ENCODE measurements around the gene DHX8. TPM values are rescaled to one million over a fixed set of nuclear protein-coding genes. Genes with fewer than 3 reads are reported as not detected.
"Not testable (repeated sequence)": the region's sequence is repeated elsewhere in the genome, so short reads cannot be mapped to it uniquely, and the experiment has no call there.

DHX8 gene
- total RNA-seq, 3 donors from 2014 or later, result 32.5 to 44.1 (median 42.0) TPM

DNA sequence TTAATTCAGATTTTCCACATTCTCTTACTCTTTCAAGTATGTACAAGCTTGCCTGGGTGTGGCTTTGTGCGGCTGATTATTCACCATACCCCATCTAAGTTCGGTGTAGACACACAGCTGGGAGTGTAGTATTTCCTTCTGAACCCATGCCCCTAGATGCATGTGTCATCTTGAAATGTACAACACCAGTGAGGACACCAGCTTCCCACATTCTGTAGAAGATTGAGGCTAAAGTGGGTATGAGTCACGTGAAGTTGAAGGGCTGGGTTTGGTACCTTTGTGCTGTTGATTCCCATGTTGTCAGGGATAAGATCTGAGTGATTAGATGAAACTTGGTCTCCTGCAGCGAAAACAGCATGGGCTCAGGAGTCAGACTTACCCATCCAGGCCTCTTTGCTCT, 14.6 kb upstream of the DHX8 start:
- DNase-seq (ENCODE audit: low spot score in 2 of 2), result no peak
- Histone ChIP-seq H3K9me3 (no peaks in the 10 kb centered on the region), H3K27ac (no peak overlapping the region), H3K4me3 (no peak overlapping the region), H3K27me3 (no peaks in the 10 kb centered on the region), H3K36me3 (no peaks in the 10 kb centered on the region), H3K4me1 (peaks cover 0 to 5% of the 10 kb centered on the region in 2 donors)
- intact Hi-C loops (cut with DNase I; ENCODE audit: low total_unique reads), result no loop called here
- TF ChIP-seq, protein P1, sequence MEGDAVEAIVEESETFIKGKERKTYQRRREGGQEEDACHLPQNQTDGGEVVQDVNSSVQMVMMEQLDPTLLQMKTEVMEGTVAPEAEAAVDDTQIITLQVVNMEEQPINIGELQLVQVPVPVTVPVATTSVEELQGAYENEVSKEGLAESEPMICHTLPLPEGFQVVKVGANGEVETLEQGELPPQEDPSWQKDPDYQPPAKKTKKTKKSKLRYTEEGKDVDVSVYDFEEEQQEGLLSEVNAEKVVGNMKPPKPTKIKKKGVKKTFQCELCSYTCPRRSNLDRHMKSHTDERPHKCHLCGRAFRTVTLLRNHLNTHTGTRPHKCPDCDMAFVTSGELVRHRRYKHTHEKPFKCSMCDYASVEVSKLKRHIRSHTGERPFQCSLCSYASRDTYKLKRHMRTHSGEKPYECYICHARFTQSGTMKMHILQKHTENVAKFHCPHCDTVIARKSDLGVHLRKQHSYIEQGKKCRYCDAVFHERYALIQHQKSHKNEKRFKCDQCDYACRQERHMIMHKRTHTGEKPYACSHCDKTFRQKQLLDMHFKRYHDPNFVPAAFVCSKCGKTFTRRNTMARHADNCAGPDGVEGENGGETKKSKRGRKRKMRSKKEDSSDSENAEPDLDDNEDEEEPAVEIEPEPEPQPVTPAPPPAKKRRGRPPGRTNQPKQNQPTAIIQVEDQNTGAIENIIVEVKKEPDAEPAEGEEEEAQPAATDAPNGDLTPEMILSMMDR (IDR thresholded peaks at IDR 0.05), result no peak
- TF ChIP-seq POLR2A (IDR thresholded peaks at IDR 0.05), result no peak
- no peak for TF ChIP-seq POLR2AphosphoS5 (IDR thresholded peaks at IDR 0.05)

DNA sequence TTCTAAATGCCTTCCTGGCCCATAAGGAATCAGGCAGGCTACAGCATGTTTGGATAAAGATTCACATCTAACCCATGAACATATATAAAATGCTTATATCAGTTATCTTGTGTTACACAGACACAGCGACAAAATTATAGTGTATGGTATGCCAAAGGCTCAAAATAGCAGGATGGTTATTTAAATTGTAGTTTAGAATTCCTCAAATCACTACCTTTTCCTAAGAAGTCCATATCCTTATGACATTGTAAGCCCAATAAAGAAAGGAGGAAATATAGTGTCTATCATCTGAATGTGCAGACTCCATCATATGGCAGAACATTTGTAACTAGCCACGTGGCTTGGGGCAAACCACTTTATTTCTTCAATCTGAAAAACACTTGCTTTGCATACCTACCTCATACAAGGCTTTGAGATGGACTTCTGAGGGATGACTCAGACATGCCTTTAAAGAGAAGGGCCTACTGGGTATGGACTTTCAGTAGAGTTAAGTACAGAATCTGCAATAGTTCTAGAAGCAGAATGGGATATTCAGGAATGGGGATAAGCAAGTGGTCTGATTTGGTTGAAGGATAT, 12.1 kb upstream of the DHX8 start:
- Histone ChIP-seq H3K4me3 (no peak overlapping the region), H3K27me3 (no peaks in the 10 kb centered on the region), H3K36me3 (no peaks in the 10 kb centered on the region), H3K27ac (no peak overlapping the region), H3K9me3 (no peaks in the 10 kb centered on the region), H3K4me1 (peaks cover 0 to 5% of the 10 kb centered on the region in 2 donors)
- no peak for DNase-seq (ENCODE audit: low spot score in 2 of 2)
- TF ChIP-seq, protein P1 (IDR thresholded peaks at IDR 0.05), result no peak
- TF ChIP-seq POLR2AphosphoS5 (IDR thresholded peaks at IDR 0.05), result no peak
- TF ChIP-seq POLR2A (IDR thresholded peaks at IDR 0.05), result no peak
- intact Hi-C loops (cut with DNase I; ENCODE audit: low total_unique reads), result no loop called here

DNA sequence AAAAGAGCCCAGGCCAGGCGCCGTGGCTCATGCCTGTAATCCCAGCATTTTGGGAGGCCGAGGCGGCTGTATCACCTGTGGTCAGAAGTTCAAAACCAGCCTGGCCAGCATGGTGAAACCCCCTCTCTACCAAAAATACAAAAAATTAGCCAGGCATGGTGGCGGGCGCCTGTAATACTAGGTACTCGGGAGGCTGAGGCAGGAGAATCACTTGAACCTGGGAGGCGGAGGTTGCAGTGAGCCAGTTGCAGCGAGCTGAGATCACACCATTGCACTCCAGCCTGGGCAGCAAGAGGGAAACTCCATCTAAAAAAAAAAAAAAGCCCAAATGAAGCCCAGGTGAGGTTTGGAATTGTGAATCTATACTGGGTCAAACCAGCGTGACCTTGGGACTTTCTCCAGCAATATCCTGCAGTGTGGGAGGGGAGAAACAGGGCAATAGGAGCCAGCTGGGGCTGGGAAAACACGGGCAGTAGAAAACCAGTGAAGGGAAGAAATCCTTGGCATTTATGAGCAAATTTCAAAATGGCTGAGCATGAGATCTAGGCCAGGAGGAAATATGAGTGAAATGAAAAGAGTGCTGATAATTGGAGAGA, 8.2 kb upstream of the DHX8 start:
- DNase-seq (ENCODE audit: low spot score in 2 of 2), result no peak

DNA sequence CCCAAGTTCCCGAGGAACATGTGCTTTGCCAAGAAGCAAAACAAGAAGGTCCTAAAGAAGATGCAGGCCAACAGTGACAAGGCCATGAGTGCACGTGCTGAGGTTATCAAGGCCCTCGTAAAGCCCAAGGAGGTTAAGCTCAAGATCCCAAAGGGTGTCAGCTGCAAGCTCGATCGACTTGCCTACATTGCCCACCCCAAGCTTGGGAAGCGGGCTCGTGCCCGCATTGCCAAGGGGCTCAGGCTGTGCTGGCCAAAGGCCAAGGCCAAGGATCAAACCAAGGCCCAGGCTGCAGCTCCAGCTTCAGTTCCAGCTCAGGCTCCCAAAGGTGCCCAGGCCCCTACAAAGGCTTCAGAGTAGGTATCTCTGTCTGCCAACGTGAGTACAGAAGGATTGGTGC, 7.5 kb upstream of the DHX8 start:
- H3K36me3 ChIP-seq; H3K4me3 ChIP-seq; H3K4me1 ChIP-seq; intact Hi-C loops (cut with DNase I; ENCODE audit: low total_unique reads); H3K27ac ChIP-seq; DNase-seq (ENCODE audit: low spot score in 2 of 2); H3K27me3 ChIP-seq; H3K9me3 ChIP-seq: not testable (repeated sequence)

More for the DNA sequence above, 8.2 kb upstream of the DHX8 start:
- no peak for TF ChIP-seq POLR2A (IDR thresholded peaks at IDR 0.05)
- TF ChIP-seq, protein P1 (IDR thresholded peaks at IDR 0.05), result no peak
- no peak for TF ChIP-seq POLR2AphosphoS5 (IDR thresholded peaks at IDR 0.05)
- no peaks in the 10 kb centered on the region for H3K4me1 ChIP-seq
- no peaks in the 10 kb centered on the region for H3K36me3 ChIP-seq
- H3K4me3 ChIP-seq, result no peak overlapping the region
- no peaks in the 10 kb centered on the region for H3K9me3 ChIP-seq
- no peaks in the 10 kb centered on the region for H3K27me3 ChIP-seq
- H3K27ac ChIP-seq, result no peak overlapping the region
- intact Hi-C loops (cut with DNase I; ENCODE audit: low total_unique reads), result no loop called here

DNA sequence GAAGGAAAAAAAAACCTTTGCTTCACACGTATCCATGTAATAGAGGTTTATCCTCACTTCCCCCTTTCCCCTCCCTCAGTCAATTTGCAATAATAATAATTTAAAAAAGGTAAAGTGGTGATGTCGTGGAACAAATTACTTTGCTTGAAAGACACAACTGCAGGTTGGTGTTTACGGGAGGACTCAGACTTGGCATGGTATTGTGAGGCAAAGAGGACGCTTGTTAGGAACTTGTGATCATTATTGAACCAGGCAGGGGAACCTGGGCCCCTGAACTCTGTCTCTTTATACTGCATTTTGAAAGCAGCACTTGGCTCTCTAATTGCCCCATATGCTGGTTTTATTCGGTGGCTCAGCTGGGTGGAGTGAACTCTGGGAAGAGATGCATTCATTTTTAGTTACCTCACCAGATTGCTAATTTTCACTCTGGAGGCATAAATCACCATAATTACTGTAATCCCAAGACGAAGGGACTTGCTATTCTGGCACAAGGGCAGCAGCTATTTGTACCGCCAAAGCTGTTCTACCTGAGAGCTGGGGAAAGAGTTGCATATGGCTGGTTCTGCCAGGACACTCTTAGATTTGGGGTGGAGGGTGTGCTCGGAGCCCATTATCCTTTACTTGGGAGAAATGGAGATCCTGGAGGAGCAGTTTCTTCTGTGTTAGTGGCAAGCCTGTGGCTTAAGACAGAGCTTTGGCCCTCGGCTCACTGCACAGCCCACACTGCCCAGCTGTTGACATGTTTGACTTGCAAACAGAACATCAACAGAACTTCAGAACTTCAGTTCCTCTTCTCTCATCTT, 5.7 kb upstream of the DHX8 start:
- no peak overlapping the region for H3K27ac ChIP-seq
- DNase-seq (ENCODE audit: low spot score in 2 of 2), result no peak
- no peaks in the 10 kb centered on the region for H3K36me3 ChIP-seq
- no peaks in the 10 kb centered on the region for H3K27me3 ChIP-seq
- no peak for TF ChIP-seq POLR2A (IDR thresholded peaks at IDR 0.05)
- no peak for TF ChIP-seq POLR2AphosphoS5 (IDR thresholded peaks at IDR 0.05)
- TF ChIP-seq, protein P1 (IDR thresholded peaks at IDR 0.05), result no peak
- no peak overlapping the region for H3K4me3 ChIP-seq
- intact Hi-C loops (cut with DNase I; ENCODE audit: low total_unique reads), result no loop called here
- no peaks in the 10 kb centered on the region for H3K4me1 ChIP-seq
- H3K9me3 ChIP-seq, result no peaks in the 10 kb centered on the region
